Measurements from ENCODE around the gene SLC22A17. TPM values are rescaled to one million over a fixed set of nuclear protein-coding genes. Genes with fewer than 3 reads are reported as not detected.

The SLC22A17 gene
- total RNA-seq, 4 donors from 2014 or later = 22.7 to 36.4 (median 30.4) TPM

- TF ChIP-seq POLR2A (IDR thresholded peaks at IDR 0.05) (no peak), POLR2AphosphoS5 (IDR thresholded peaks at IDR 0.05) (no peak), CTCF (IDR thresholded peaks at IDR 0.05) (no peak), EP300 (IDR thresholded peaks at IDR 0.05) (no peak)
- Histone ChIP-seq H3K27me3 (peaks cover 1% of the 10 kb centered on the region), H3K4me1 (peaks cover 0 to 22% (median 5%) of the 10 kb centered on the region in 3 donors), H3K9me3 (no peaks in the 10 kb centered on the region), H3K27ac (no peak overlapping the region), H3K36me3 (no peaks in the 10 kb centered on the region), H3K4me3 (no peak overlapping the region)
- 60% methylated on average over 1 of the region's 1 CpG; no CpG with 5 or more reads in 1 of the 2 donors for WGBS, 2 donors (ENCODE audit: low coverage in 1 of 2)
- no peak for ATAC-seq
Measured at GRCh38 chr14:23370221-23370620, 17.5 kb upstream of the SLC22A17 start.

DNA sequence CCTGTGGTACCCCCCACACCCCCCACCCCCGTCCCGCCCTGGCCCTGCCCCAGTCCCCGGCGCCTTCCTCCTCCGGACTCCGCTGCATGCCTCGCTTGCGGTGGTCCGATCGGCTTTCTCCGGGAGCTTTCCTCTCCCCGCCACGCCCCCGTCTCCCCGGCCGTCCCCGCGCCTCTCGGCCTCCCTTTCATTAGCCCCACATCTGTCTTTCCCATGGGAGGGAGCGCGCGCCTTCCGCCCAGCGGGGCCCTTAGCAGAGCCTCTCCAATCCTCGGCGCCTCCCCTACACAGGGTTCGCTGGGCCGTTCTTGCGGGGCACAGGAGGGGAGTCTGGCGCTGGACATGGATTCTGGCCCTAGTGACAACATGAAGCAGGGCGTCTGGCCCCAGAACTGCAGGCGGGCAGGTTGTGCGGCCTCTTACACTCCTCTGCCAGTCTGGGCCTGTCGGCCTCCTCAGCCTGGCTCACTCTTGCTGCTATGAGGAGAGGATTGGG, 13.8 kb upstream of the SLC22A17 start:
- no CpG with 5 or more reads among the region's 34 CpGs for WGBS, 2 donors (ENCODE audit: low coverage in 1 of 2)
- Histone ChIP-seq H3K9me3 (no peaks in the 10 kb centered on the region), H3K4me1 (peaks cover 0 to 58% (median 16%) of the 10 kb centered on the region in 3 donors), H3K27ac (peak overlapping the region; percentile 93 to 97 (median 94)), H3K4me3 (peak overlapping the region; percentile 51 to 70), H3K27me3 (peaks cover 5% of the 10 kb centered on the region), H3K36me3 (no peaks in the 10 kb centered on the region)
- peak; percentile 65 for ATAC-seq
- no peak for TF ChIP-seq POLR2AphosphoS5 (IDR thresholded peaks at IDR 0.05)
- no peak for TF ChIP-seq EP300 (IDR thresholded peaks at IDR 0.05)
- no peak for TF ChIP-seq CTCF (IDR thresholded peaks at IDR 0.05)
- TF ChIP-seq POLR2A (IDR thresholded peaks at IDR 0.05) = no peak

DNA sequence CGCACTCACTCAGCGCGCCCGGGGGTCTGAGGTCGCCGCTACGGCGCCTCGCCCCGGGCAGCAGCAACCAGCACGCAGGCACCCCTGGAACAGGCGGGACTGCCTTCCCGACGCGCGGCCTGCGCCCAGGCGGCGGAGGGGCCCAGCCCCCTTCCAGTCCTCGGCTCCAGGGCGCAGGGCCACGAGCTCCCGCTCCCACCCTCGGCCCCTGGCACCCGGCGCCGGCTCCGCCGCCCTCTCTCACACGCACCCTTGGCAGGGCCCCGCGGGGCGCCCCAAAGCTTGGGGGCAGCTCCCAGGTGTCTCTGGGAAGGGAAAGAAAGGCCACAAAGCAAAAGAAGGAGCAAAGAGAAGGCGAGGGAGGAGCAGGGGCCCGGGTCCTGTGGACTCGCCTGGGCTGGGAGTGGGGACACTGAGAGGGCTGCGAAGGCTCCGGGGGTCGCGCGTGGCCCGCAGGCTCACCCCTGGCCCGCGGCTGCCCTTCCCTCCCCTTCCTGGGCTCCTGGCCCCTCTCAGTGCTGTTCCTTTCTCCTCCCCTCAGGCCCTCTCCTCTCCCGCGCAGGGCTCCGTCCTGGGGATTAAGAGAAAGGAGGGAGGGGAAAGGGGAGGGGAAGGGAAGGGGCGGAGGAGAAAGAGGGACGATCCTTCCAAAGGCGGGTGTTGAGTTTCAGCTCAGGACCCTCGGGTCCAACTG, 13.2 kb upstream of the SLC22A17 start:
- peak overlapping the region; percentile 93 to 97 (median 94) for H3K27ac ChIP-seq
- ATAC-seq = peak; percentile 78
- H3K36me3 ChIP-seq = no peaks in the 10 kb centered on the region
- H3K9me3 ChIP-seq = no peaks in the 10 kb centered on the region
- TF ChIP-seq CTCF (IDR thresholded peaks at IDR 0.05) (no peak), EP300 (IDR thresholded peaks at IDR 0.05) (no peak), POLR2A (IDR thresholded peaks at IDR 0.05) (peak; percentile 62 to 65), POLR2AphosphoS5 (IDR thresholded peaks at IDR 0.05) (peak; percentile 81)
- H3K27me3 ChIP-seq = peaks cover 5% of the 10 kb centered on the region
- H3K4me3 ChIP-seq = peak overlapping the region; percentile 51 to 70
- 0% methylated on average over 8 of the region's 51 CpGs; no CpG with 5 or more reads in 1 of the 2 donors for WGBS, 2 donors (ENCODE audit: low coverage in 1 of 2)
- peaks cover 0 to 64% (median 16%) of the 10 kb centered on the region in 3 donors for H3K4me1 ChIP-seq

- WGBS, 2 donors (ENCODE audit: low coverage in 1 of 2) = 0% methylated on average over 1 of the region's 74 CpGs; no CpG with 5 or more reads in 1 of the 2 donors
- ATAC-seq = peak; percentile 70
- H3K4me3 ChIP-seq = peak within 1 kb of the TSS; percentile 51 to 70
- TF ChIP-seq CTCF (IDR thresholded peaks at IDR 0.05) = no peak
- peak; percentile 26 to 38 for TF ChIP-seq POLR2A (IDR thresholded peaks at IDR 0.05)
- peak within 1 kb of the TSS; percentile 93 to 97 (median 94) for H3K27ac ChIP-seq
- peaks cover 0 to 4% of the 10 kb centered on the region in 2 donors for H3K36me3 ChIP-seq
- H3K4me1 ChIP-seq = peaks cover 0 to 71% (median 16%) of the 10 kb centered on the region in 3 donors
- H3K9me3 ChIP-seq = no peaks in the 10 kb centered on the region
- peaks cover 5% of the 10 kb centered on the region for H3K27me3 ChIP-seq
Measured at GRCh38 chr14:23365036-23365731, 12.5 kb upstream of the SLC22A17 start, which contains the start of gene EFS. TSS of gene EFS (minus strand) at chr14:23365172. CDS start at chr14:23365025, 147 bp downstream.

All from gastroesophageal sphincter (tissue), 4 donors.